OCI-LY1 (cell line): Measurements from ENCODE around the gene MBOAT2.

ENCODE experiments used
- EZH2 ChIP-seq: fragments of 200-600 bp; sonication (generic), shearing (Covaris generic); IDR thresholded peaks from 2 replicates; pipeline ENCODE4 v1.8.0; 2017; ENCODE audit warnings: borderline replicate concordance, mixed run types, mild to moderate bottlenecking, antibody characterized with exemption, low read length, moderate library complexity, mixed read lengths
- TF ChIP-seq, protein P1 (sequence below): fragments of 200-600 bp; sonication (generic), shearing (Covaris generic); IDR thresholded peaks from 2 replicates; pipeline ENCODE4 v1.5.1; 2017; ENCODE audit warnings: mild to moderate bottlenecking, antibody characterized with exemption, low read length, moderate library complexity, mixed read lengths

- TF ChIP-seq, protein P1, sequence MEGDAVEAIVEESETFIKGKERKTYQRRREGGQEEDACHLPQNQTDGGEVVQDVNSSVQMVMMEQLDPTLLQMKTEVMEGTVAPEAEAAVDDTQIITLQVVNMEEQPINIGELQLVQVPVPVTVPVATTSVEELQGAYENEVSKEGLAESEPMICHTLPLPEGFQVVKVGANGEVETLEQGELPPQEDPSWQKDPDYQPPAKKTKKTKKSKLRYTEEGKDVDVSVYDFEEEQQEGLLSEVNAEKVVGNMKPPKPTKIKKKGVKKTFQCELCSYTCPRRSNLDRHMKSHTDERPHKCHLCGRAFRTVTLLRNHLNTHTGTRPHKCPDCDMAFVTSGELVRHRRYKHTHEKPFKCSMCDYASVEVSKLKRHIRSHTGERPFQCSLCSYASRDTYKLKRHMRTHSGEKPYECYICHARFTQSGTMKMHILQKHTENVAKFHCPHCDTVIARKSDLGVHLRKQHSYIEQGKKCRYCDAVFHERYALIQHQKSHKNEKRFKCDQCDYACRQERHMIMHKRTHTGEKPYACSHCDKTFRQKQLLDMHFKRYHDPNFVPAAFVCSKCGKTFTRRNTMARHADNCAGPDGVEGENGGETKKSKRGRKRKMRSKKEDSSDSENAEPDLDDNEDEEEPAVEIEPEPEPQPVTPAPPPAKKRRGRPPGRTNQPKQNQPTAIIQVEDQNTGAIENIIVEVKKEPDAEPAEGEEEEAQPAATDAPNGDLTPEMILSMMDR = no peak
- TF ChIP-seq EZH2 = no peak
Observed at GRCh38 chr2:8827729-8828128, 175.8 kb downstream of the MBOAT2 start.
